Measurements from ENCODE around the gene HNRNPLL. TPM values are rescaled to one million over a fixed set of nuclear protein-coding genes. Genes with fewer than 3 reads are reported as not detected.

The HNRNPLL gene
- total RNA-seq, 2 experiments from 2014 or later = 53.5 to 59.8 TPM

DNA sequence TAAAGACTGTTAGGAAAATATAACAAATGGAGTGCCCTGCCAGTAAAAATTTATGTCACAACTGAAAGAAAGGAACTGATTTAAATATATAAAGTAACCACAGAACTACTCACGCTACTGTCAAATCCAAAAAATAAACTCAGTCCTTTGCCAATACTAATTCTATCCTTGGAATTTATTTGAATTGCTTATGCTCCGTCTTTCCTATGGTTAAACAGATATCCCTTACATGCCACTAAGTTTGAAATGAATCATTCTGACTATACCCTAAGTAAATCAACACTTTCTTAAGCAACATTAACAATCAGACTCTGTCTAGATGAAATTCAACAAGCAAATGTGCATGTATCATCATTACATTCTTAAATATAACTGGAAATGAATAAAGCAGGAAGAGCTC is 9.8 kb downstream of the HNRNPLL start:
- H3K27me3 Mint-ChIP-seq = no peaks in the 10 kb centered on the region
- H3K4me1 Mint-ChIP-seq = peaks cover 54% of the 10 kb centered on the region
- H3K27ac Mint-ChIP-seq = peak overlapping the region; percentile 59
- peak overlapping the region; percentile 27 for H3K4me3 Mint-ChIP-seq
- DNase-seq = no peak
- intact Hi-C loops (cut with DNase I, micrococcal nuclease) = no loop called here
- ChIA-PET POLR2A (no interaction called here), CTCF (interaction anchor here (1.0 to 18.0 kb wide), 2 partner anchors 10 kb away, joined by 4 to 215 read pairs; no protein-coding TSS in a partner anchor)
- H3K36me3 Mint-ChIP-seq (ENCODE audit: low read depth) = peaks cover 31% of the 10 kb centered on the region
- ATAC-seq = peak; percentile 17
- no peaks in the 10 kb centered on the region for H3K9me3 Mint-ChIP-seq (ENCODE audit: low read depth)

DNA sequence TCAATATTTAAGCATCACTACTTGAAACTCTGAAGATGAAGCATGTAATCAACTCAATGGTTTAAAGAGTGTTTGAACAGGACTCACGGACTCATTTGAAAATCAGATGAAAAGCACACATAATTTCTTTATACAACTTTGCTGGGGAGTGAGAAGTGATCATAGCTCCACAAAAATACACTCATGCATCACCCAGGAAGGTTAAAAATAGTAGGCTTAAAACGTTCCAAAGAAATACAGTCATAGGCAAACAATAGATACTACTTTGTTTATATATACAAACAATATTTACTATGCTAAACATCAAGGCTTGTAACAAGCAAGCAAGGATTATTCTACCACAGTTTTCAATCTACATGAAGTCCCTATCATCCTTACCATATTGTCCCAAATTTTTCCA is 11.6 kb downstream of the HNRNPLL start:
- peaks cover 31% of the 10 kb centered on the region for H3K36me3 Mint-ChIP-seq (ENCODE audit: low read depth)
- H3K27ac Mint-ChIP-seq = peak overlapping the region; percentile 66
- peaks cover 56% of the 10 kb centered on the region for H3K4me1 Mint-ChIP-seq

GRCh38 chr2:38590053-38590452 is 12.7 kb downstream of the HNRNPLL start:
- ChIA-PET CTCF (interaction anchor here (0.8 to 18.0 kb wide), 8 partner anchors 7 to 151 kb away, joined by 3 to 215 read pairs (median 4); no protein-coding TSS in a partner anchor), POLR2A (interaction anchor here (0.6 kb wide), 1 partner anchor 10 kb away, joined by 4 read pairs; no protein-coding TSS in a partner anchor)
- Mint-ChIP-seq H3K4me3 (no peak overlapping the region), H3K36me3 (ENCODE audit: low read depth) (peaks cover 33% of the 10 kb centered on the region), H3K4me1 (peaks cover 53% of the 10 kb centered on the region), H3K9me3 (ENCODE audit: low read depth) (no peaks in the 10 kb centered on the region), H3K27ac (peak overlapping the region; percentile 24), H3K27me3 (no peaks in the 10 kb centered on the region)
- ATAC-seq (no peak), DNase-seq (no peak)
- intact Hi-C loops (cut with DNase I, micrococcal nuclease) = no loop called here

More for the DNA sequence above, 11.6 kb downstream of the HNRNPLL start:
- no peaks in the 10 kb centered on the region for H3K27me3 Mint-ChIP-seq
- CTCF ChIA-PET = interaction anchor here (0.5 to 18.0 kb wide), 9 partner anchors 8 to 150 kb away, joined by 3 to 215 read pairs (median 4); no protein-coding TSS in a partner anchor
- ATAC-seq (no peak), DNase-seq (no peak)
- H3K9me3 Mint-ChIP-seq (ENCODE audit: low read depth) = no peaks in the 10 kb centered on the region
- intact Hi-C loops (cut with DNase I, micrococcal nuclease) = no loop called here
- POLR2A ChIA-PET = no interaction called here
- peak overlapping the region; percentile 20 for H3K4me3 Mint-ChIP-seq

GRCh38 chr2:38586931-38587330 is 15.8 kb downstream of the HNRNPLL start:
- no peak overlapping the region for H3K4me3 Mint-ChIP-seq
- POLR2A ChIA-PET = no interaction called here

DNA sequence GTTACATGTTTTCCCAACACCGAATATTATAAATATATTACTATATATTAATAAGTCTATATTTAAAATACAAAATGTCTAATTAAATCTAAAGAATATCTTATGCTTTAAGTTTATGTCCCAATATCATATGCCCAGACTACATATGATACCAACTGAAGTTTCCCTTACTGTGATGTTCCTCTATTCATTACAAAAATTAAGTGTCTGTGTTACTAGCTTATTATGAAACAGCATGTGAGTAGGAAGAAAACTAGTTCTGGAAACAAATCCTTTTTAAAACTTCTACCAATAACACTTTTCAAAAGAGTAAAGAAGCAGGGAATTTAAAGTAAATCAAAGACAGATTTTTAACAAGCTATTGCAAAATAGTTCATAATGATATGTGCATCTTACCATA is 17.8 kb downstream of the HNRNPLL start:
- ChIA-PET CTCF (interaction anchor here (1.0 to 12.1 kb wide), 5 partner anchors 12 to 156 kb away, joined by 3 to 290 read pairs (median 141); partner anchors contain the start of gene HNRNPLL), POLR2A (no interaction called here)
- Mint-ChIP-seq H3K4me1 (peaks cover 36% of the 10 kb centered on the region), H3K36me3 (ENCODE audit: low read depth) (peaks cover 43% of the 10 kb centered on the region), H3K27me3 (no peaks in the 10 kb centered on the region), H3K4me3 (no peak overlapping the region), H3K9me3 (ENCODE audit: low read depth) (no peaks in the 10 kb centered on the region), H3K27ac (no peak overlapping the region)
- DNase-seq = no peak
- no peak for ATAC-seq
- intact Hi-C loops (cut with DNase I, micrococcal nuclease) = loop anchor here in 1 of 2 experiments (5.0 kb wide), 1 partner anchor 252 kb away; no protein-coding TSS in a partner anchor

More at GRCh38 chr2:38586931-38587330, 15.8 kb downstream of the HNRNPLL start:
- H3K4me1 Mint-ChIP-seq = peaks cover 41% of the 10 kb centered on the region
- intact Hi-C loops (cut with DNase I, micrococcal nuclease) = no loop called here
- H3K27ac Mint-ChIP-seq = no peak overlapping the region
- CTCF ChIA-PET = interaction anchor here (1.3 to 8.2 kb wide), 2 partner anchors 12 to 138 kb away, joined by 4 to 215 read pairs; partner anchors contain the start of gene HNRNPLL
- DNase-seq (no peak), ATAC-seq (no peak)
- H3K27me3 Mint-ChIP-seq = no peaks in the 10 kb centered on the region
- no peaks in the 10 kb centered on the region for H3K9me3 Mint-ChIP-seq (ENCODE audit: low read depth)
- peaks cover 36% of the 10 kb centered on the region for H3K36me3 Mint-ChIP-seq (ENCODE audit: low read depth)

- intact Hi-C loops (cut with DNase I, micrococcal nuclease) = loop anchor here in 1 of 2 experiments (5.0 kb wide), 1 partner anchor 253 kb away; no protein-coding TSS in a partner anchor
- ATAC-seq (no peak), DNase-seq (no peak)
- Mint-ChIP-seq H3K27ac (no peak overlapping the region), H3K4me1 (peaks cover 29% of the 10 kb centered on the region), H3K36me3 (ENCODE audit: low read depth) (peaks cover 37% of the 10 kb centered on the region), H3K9me3 (ENCODE audit: low read depth) (no peaks in the 10 kb centered on the region), H3K27me3 (no peaks in the 10 kb centered on the region), H3K4me3 (no peak overlapping the region)
- ChIA-PET CTCF (interaction anchor here (0.8 to 12.1 kb wide), 8 partner anchors 11 to 266 kb away, joined by 3 to 290 read pairs (median 34); partner anchors contain the start of gene HNRNPLL), POLR2A (no interaction called here)
These were observed 18.7 kb downstream of the HNRNPLL start for GRCh38 chr2:38583994-38584393.

DNA sequence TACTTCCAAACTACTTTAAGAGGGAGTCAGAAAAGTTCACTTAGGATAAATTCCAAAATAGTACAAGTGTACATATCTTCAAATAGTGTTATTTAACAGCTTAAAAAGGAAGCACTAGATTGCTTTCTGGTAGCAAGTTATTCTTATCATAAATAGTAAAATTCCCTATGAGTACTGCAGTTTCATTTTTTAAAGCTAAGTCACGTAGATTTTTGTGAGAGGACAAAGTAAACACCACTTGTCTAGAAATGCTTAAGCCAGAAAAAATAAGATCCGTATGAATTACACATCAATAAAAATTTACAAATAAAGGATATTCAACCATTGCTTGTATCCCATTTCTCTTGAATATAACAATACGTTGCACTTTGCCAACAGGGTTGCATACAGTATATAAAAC is 19.2 kb downstream of the HNRNPLL start:
- intact Hi-C loops (cut with DNase I, micrococcal nuclease) = loop anchor here in 1 of 2 experiments (5.0 kb wide), 1 partner anchor 254 kb away; no protein-coding TSS in a partner anchor
- H3K27ac Mint-ChIP-seq = no peak overlapping the region
- DNase-seq = no peak
- ChIA-PET CTCF (interaction anchor here (0.8 to 12.1 kb wide), 8 partner anchors 10 to 266 kb away, joined by 3 to 290 read pairs (median 34); partner anchors contain the start of gene HNRNPLL), POLR2A (no interaction called here)
- H3K27me3 Mint-ChIP-seq = no peaks in the 10 kb centered on the region
- no peak overlapping the region for H3K4me3 Mint-ChIP-seq
- peaks cover 30% of the 10 kb centered on the region for H3K4me1 Mint-ChIP-seq
- no peak for ATAC-seq
- H3K9me3 Mint-ChIP-seq (ENCODE audit: low read depth) = no peaks in the 10 kb centered on the region
- H3K36me3 Mint-ChIP-seq (ENCODE audit: low read depth) = peaks cover 39% of the 10 kb centered on the region

GRCh38 chr2:38581193-38582147 is 21.3 kb downstream of the HNRNPLL start:
- Mint-ChIP-seq H3K4me1 (peaks cover 32% of the 10 kb centered on the region), H3K27me3 (no peaks in the 10 kb centered on the region), H3K4me3 (no peak overlapping the region), H3K36me3 (ENCODE audit: low read depth) (peaks cover 42% of the 10 kb centered on the region), H3K27ac (no peak overlapping the region), H3K9me3 (ENCODE audit: low read depth) (no peaks in the 10 kb centered on the region)
- POLR2A ChIA-PET = interaction anchor here (0.7 to 1.5 kb wide), 8 partner anchors 30 to 170 kb away, joined by 3 to 19 read pairs (median 4); partner anchors contain the start of gene SRSF7
- intact Hi-C loops (cut with DNase I, micrococcal nuclease) = loop anchor here (1.0 to 5.0 kb wide), 4 partner anchors 45 to 256 kb away; no protein-coding TSS in a partner anchor
- CTCF ChIA-PET = interaction anchor here (0.6 to 12.1 kb wide), 58 partner anchors 8 to 646 kb away, joined by 3 to 290 read pairs (median 6); partner anchors contain the start of genes GALM, HNRNPLL and SRSF7
- ATAC-seq (peak; percentile 87), DNase-seq (peak; percentile 60)

- intact Hi-C loops (cut with DNase I, micrococcal nuclease) = loop anchor here (2.0 to 5.0 kb wide), 2 partner anchors 43 to 257 kb away; no protein-coding TSS in a partner anchor
- H3K27ac Mint-ChIP-seq = no peak overlapping the region
- no peaks in the 10 kb centered on the region for H3K9me3 Mint-ChIP-seq (ENCODE audit: low read depth)
- ChIA-PET POLR2A (no interaction called here), CTCF (interaction anchor here (0.8 to 12.1 kb wide), 14 partner anchors 8 to 260 kb away, joined by 3 to 290 read pairs (median 4); partner anchors contain the start of gene HNRNPLL)
- no peak for ATAC-seq
- no peak overlapping the region for H3K4me3 Mint-ChIP-seq
- no peaks in the 10 kb centered on the region for H3K27me3 Mint-ChIP-seq
- H3K4me1 Mint-ChIP-seq = peaks cover 38% of the 10 kb centered on the region
- peaks cover 34% of the 10 kb centered on the region for H3K36me3 Mint-ChIP-seq (ENCODE audit: low read depth)
- no peak for DNase-seq
These were observed 22.6 kb downstream of the HNRNPLL start for GRCh38 chr2:38580115-38580636.

DNA sequence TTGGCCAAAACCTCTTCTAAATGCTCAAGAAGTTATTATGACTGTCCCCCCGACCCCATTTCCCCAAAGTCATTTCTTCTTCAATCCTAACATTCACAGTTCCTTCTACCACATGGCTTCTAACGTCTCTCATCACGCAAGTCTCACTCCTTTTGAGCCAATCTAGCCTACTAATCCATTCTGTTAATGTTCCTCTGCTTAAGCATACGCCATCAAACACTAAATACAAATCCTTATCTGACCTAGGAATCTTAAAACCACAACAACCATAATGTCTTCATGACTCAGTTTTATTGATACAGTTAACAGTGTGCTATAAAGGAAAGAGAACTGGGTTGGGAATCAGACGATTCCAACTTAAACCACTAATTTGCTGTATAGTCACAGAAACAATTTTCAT is 23.9 kb downstream of the HNRNPLL start:
- intact Hi-C loops (cut with DNase I, micrococcal nuclease) = loop anchor here in 1 of 2 experiments (5.0 kb wide), 2 partner anchors 258 to 262 kb away; no protein-coding TSS in a partner anchor
- H3K4me1 Mint-ChIP-seq = peaks cover 45% of the 10 kb centered on the region
- H3K27ac Mint-ChIP-seq = no peak overlapping the region
- H3K36me3 Mint-ChIP-seq (ENCODE audit: low read depth) = peaks cover 33% of the 10 kb centered on the region
- H3K4me3 Mint-ChIP-seq = no peak overlapping the region
- ChIA-PET CTCF (interaction anchor here (1.0 to 12.1 kb wide), 6 partner anchors 10 to 167 kb away, joined by 3 to 290 read pairs (median 6); no protein-coding TSS in a partner anchor), POLR2A (interaction anchor here (0.6 kb wide), 1 partner anchor 161 kb away, joined by 3 read pairs; no protein-coding TSS in a partner anchor)
- no peaks in the 10 kb centered on the region for H3K9me3 Mint-ChIP-seq (ENCODE audit: low read depth)
- DNase-seq (no peak), ATAC-seq (peak; percentile 28)
- no peaks in the 10 kb centered on the region for H3K27me3 Mint-ChIP-seq

All from activated CD4-positive, alpha-beta T cell treated with anti-CD3 and anti-CD28 coated beads for 36 hours (primary cell).